NCI-H1092 (cell line): Measurements from ENCODE around the gene UBL4B.
"Not testable (repeated sequence)": the region's sequence is repeated elsewhere in the genome, so short reads cannot be mapped to it uniquely, and the experiment has no call there.

Experiments
- DNase-seq: peaks from one replicate; lab custom pipeline; 2025; lab: John Stamatoyannopoulos, UW

UBL4B gene

GRCh38 chr1:110112143-110112542 is at the start of gene UBL4B:
UBL4B (plus strand) TSS chr1:110112443; CDS start chr1:110112535, 92 bp downstream.
- no peak for DNase-seq

GRCh38 chr1:110062612-110063011 is 49.6 kb upstream of the UBL4B start:
- no peak for DNase-seq

- no peak for DNase-seq
Observed at GRCh38 chr1:110063781-110064180, 48.5 kb upstream of the UBL4B start.

- no peak for DNase-seq
Observed at GRCh38 chr1:110064576-110065337, 47.5 kb upstream of the UBL4B start.

GRCh38 chr1:110065841-110066240 is 46.4 kb upstream of the UBL4B start:
- no peak for DNase-seq

GRCh38 chr1:110067479-110067892 is 44.8 kb upstream of the UBL4B start:
- DNase-seq: no peak

GRCh38 chr1:110067893-110068645 is 44.2 kb upstream of the UBL4B start:
- DNase-seq: no peak

- DNase-seq: no peak
Observed at GRCh38 chr1:110068646-110069403, 43.4 kb upstream of the UBL4B start.

- DNase-seq: no peak
Observed at GRCh38 chr1:110069404-110070281, 42.6 kb upstream of the UBL4B start.

GRCh38 chr1:110070282-110070669 is 42.0 kb upstream of the UBL4B start:
- DNase-seq: no peak

GRCh38 chr1:110070671-110071242 is 41.5 kb upstream of the UBL4B start, which contains the start of gene ALX3:
ALX3 (minus strand) TSS chr1:110070672; CDS start chr1:110070612, 60 bp downstream.
- DNase-seq: no peak

- DNase-seq: no peak
Observed at GRCh38 chr1:110074166-110074565, 38.1 kb upstream of the UBL4B start.

- no peak for DNase-seq
Observed at GRCh38 chr1:110076789-110077500, 35.3 kb upstream of the UBL4B start.

- DNase-seq: not testable (repeated sequence)
Observed at GRCh38 chr1:110079995-110080394, 32.2 kb upstream of the UBL4B start.

GRCh38 chr1:110081061-110081460 is 31.2 kb upstream of the UBL4B start:
- no peak for DNase-seq

- no peak for DNase-seq
Observed at GRCh38 chr1:110082477-110082876, 29.8 kb upstream of the UBL4B start.

- DNase-seq: no peak
Observed at GRCh38 chr1:110083061-110083865, 29.0 kb upstream of the UBL4B start.

GRCh38 chr1:110083866-110084226 is 28.4 kb upstream of the UBL4B start:
- DNase-seq: no peak

GRCh38 chr1:110084227-110085078 is 27.8 kb upstream of the UBL4B start:
- no peak for DNase-seq
